HG03520 (cell line): Measurements from ENCODE around the gene DSE.

ENCODE experiments used
- ATAC-seq: cut with Tn5 transposase; IDR thresholded peaks from one replicate; pipeline ENCODE4 v1.9.1; 2021; ENCODE audit warnings: mild to moderate bottlenecking, moderate library complexity; ENCODE audit not compliant: unreplicated experiment

DSE gene

DNA sequence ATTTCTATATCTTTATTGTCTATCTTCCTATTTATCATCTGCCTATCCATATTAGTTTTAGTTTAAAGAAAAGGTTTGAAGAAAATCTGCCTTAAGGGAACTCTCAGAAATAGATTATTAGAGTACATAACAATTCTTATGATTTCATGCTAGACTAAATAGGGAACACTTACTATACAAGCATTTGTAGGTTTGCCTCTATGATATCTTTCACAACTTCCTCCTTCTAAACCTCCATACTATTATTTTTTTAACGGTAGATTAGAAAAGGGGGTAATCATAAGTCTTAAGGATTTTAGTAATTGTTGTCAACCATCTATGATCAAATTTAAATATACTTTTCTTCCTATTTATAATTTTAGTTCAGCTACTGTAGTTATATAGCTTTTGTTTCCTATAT, 11.6 kb upstream of the DSE start:
- ATAC-seq, result no peak

- no peak for ATAC-seq
Observed at GRCh38 chr6:116359835-116360234, 10.9 kb upstream of the DSE start.

- no peak for ATAC-seq
Observed at GRCh38 chr6:116362276-116362675, 8.5 kb upstream of the DSE start.

DNA sequence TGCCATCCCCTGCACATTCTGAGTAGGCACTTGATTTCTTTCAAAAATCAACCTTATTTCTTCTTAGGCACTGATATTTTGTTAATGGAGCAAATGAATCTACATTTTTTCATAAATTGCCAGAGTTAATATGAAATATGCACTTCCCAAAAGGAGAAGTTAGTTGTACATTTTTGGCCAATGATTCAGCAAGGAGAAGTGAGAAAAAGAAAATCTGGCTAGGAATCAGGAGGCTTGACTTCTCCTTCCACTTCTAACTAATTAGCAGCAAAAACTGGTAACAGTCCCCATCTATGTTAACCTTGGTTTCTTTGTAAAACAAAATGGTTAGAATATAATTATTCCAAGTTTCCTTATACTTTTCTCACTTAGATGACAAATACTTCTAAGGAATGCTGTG, 7.0 kb upstream of the DSE start:
- no peak for ATAC-seq

DNA sequence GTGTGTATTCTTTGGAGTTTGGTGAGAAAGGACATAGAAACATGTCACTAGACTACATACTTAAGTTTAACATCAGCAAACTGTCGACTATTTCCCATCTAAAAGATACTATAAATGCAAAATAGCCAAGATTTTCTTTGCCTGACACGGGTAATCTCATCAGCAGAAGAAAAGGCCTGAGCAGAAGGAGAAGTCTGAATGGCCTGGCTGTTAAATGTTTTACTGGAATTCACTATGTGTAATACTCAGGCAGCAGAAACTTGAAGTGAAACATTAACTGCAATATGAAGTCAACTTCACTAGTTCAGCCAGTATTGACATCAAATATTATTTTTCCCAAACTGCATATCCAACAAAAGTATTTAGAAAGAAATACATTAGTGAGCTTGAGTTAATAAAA, 6.4 kb upstream of the DSE start:
- ATAC-seq, result no peak

GRCh38 chr6:116365743-116366142, 5.0 kb upstream of the DSE start:
- ATAC-seq, result no peak

GRCh38 chr6:116366740-116367275, 3.9 kb upstream of the DSE start:
- no peak for ATAC-seq

DNA sequence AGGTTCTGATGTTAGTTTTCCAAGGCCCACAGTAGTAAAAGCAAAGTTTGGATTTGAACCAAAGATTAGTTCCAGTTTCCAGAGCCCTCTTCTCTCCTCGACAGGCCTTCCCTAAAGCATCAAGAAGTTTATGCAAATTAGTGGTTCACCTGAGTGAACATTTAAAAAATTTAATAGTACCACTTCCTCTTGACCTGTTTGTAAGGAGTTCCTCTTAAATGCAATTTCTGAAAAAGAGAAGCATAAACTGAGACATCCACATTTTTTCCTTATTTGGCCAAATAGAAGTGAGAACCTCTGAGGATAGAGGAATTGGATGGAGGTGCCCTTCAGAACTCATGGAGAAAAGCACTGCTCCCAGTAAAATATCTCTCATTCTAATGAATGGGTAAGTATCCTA, 1.2 kb upstream of the DSE start:
- peak; percentile 38 for ATAC-seq

DNA sequence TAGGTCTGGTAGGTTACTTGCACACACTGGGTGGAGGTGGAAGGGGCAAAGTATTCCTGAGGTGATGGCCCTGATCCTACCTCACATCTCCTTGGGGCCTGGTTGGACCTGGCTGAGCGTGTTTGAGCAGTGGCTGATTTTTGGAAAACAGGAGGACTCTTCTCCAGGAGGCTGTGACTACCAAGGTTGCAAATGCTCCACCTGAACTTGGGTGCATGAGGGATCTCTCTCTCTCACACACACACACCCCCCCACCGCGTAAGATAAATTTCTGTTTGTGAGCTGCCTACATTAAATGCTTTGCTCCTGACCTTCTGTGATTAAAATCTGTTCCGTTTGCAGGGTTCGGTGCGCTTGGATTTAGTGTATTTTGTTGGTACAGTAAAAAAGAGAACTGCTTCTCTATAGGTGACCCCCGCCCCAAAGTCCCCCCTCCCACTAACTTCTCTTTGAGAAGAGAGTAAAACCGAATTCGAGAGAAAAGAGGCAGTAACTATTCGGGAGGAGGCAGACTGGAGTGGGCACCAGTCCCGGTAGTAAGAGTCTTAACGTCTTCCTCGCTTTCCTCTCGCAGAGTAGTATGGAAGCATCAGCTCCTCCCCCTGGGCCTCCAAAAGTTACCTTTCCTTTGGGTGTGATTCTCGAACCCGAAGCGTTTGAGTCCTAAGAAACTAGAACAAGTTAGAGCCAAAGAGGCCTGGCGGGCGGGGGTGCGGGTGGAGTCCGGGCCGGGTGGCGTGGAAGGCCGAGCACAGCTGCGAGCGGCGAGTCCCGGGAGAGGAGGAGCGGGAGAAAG, 585 bp upstream of the DSE start:
- peak; percentile 33 for ATAC-seq

- peak; percentile 41 for ATAC-seq
Observed at GRCh38 chr6:116371120-116371917, 572 bp downstream of the DSE start.

GRCh38 chr6:116371918-116372209, 1.1 kb downstream of the DSE start:
- no peak for ATAC-seq

GRCh38 chr6:116373300-116373699, 2.6 kb downstream of the DSE start:
- no peak for ATAC-seq

- ATAC-seq, result no peak
Observed at GRCh38 chr6:116373940-116374339, 3.2 kb downstream of the DSE start.

DNA sequence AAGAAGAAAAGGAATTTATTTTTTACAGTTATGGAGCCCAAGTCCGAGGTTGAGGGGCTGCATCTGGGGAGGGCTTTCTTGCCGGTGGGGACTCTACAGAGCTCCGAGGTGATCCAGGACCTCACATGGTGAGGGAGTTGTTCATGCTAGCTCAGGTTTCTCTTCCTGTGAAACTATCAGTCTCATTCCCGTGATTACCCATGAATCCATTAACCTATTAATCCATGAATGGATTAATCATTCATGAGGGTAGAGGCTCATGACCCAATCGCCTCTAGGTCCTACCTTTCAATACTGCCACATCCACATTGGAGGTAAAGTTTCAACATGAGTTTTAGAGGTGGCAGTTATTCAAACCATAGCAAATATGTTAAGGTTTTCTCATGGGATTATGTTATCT, 3.8 kb downstream of the DSE start:
- ATAC-seq, result no peak

GRCh38 chr6:116375262-116375661, 4.5 kb downstream of the DSE start:
- ATAC-seq, result no peak

- no peak for ATAC-seq
Observed at GRCh38 chr6:116376149-116376548, 5.4 kb downstream of the DSE start.

- ATAC-seq, result no peak
Observed at GRCh38 chr6:116379764-116380163, 9.0 kb downstream of the DSE start.

GRCh38 chr6:116380346-116380745, 9.6 kb downstream of the DSE start:
- no peak for ATAC-seq

- ATAC-seq, result no peak
Observed at GRCh38 chr6:116381000-116381399, 10.3 kb downstream of the DSE start.

DNA sequence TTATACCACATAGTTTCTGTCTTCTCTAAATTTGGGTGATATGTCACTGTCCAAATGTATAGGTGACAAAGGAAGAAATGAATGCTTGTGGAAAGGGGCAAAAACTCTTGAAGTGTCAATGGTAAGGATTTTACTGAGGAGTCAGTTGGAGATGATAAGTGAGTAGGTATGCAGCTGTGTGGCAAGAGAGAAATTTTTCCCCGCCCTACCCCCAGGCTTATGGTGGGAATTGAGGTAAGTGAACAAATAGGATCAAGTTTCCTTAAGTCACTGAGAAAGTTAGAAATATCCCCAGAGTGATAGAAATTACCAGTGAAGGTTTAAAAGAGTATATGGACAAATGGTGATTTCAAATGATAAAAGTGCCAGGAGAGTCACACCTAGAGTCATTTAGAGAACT, 11.8 kb downstream of the DSE start:
- no peak for ATAC-seq

DNA sequence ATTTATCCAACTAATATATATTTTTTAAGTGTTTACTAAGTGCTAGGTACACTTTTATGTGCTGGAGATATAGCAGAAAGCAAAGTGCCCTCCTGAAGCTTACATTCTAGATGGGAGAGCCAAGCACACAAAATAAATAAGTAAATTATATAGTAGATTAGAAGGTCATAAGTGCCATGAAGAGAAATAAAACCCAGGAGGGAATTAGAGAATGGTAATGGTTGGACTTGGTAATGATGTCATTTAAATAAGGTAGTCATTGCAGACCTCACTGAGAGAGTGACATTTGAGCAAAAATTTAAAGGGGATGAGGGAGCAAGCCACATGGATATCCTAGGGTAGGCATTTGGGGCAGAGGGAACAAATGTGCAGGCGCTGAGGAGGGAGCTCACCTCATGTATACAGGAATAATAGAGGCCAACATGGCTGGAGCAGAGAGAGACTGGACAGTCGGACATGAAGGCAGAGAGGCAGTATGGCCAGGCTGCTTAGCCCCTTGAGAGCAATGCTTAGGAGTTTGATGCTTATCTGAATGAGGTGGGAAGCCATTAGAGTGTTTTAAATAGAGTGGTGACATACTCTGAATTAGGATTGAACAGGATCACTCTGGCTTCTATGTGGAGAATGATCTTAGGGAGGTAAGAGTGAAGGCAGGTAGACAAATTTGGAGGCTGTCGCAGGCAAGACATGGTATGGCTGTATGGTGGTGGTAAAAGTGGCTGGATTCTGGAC, 14.1 kb downstream of the DSE start:
- no peak for ATAC-seq

GRCh38 chr6:116385459-116385802, 14.7 kb downstream of the DSE start:
- no peak for ATAC-seq
